SK-N-MC (cell line): ENCODE data around the gene SMURF2.

ENCODE experiments used
- EZH2 ChIP-seq: fragments of 200-600 bp; sonication (generic); IDR thresholded peaks from one replicate; pipeline ENCODE4 v1.6.1; 2017; ENCODE audit warnings: antibody characterized with exemption
- POLR2AphosphoS5 ChIP-seq: IDR thresholded peaks from 2 replicates; pipeline ENCODE4 v1.6.1; 2012; ENCODE audit warnings: mild to moderate bottlenecking, low read depth, low read length, borderline replicate concordance

DNA sequence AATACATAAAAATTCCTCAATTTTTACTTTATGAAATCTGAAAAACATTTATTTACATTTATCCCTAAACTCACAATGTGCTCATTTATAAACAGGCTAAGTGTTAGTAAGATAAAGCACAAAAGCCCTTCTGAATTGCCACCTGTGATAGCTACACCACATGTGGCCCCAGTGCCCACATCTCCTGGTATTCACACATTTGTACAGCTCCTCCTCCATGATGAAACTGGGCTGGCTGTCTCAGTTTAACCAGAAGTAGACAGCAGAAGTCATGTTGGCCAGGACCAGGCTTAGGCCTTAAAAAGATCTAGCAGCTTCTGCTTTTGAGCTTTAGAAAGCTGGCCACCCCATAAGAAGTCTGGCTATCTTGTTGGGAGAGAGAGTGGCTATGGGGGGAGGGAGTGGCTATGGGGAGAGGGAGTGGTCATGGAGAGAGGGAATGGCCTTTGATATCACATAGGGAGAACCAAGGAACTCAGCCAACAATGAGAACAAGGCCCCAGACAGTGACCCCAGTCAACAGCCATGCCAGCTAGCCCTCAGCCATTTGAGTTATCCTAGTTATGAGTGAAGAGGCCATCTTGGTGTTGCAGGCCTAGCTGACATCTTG is 108.0 kb downstream of the SMURF2 start:
- TF ChIP-seq EZH2: no peak
- no peak for TF ChIP-seq POLR2AphosphoS5
